GM19463 (cell line): ENCODE results near the gene CPLX1.
"Not testable (repeated sequence)": the region's sequence is repeated elsewhere in the genome, so short reads cannot be mapped to it uniquely, and the experiment has no call there.

ENCODE experiments used
- ATAC-seq: cut with Tn5 transposase; IDR thresholded peaks from one replicate; pipeline ENCODE4 v1.9.1; 2021; ENCODE audit warnings: mild to moderate bottlenecking, moderate library complexity; ENCODE audit not compliant: unreplicated experiment

The CPLX1 gene

GRCh38 chr4:762211-763190 is 63.4 kb downstream of the CPLX1 start:
- no peak for ATAC-seq

- no peak for ATAC-seq
These were observed 64.2 kb downstream of the CPLX1 start for GRCh38 chr4:761739-762138.

GRCh38 chr4:761086-761485 is 64.8 kb downstream of the CPLX1 start:
- no peak for ATAC-seq

- ATAC-seq: no peak
These were observed 65.3 kb downstream of the CPLX1 start for GRCh38 chr4:760616-761015.

- ATAC-seq: not testable (repeated sequence)
These were observed 66.1 kb downstream of the CPLX1 start for GRCh38 chr4:759810-760209.

GRCh38 chr4:757111-757510 is 68.8 kb downstream of the CPLX1 start:
- ATAC-seq: no peak

GRCh38 chr4:754221-755120 is 71.5 kb downstream of the CPLX1 start:
- ATAC-seq: no peak

- not testable (repeated sequence) for ATAC-seq
These were observed 72.7 kb downstream of the CPLX1 start for GRCh38 chr4:753186-753585.

- ATAC-seq: no peak
These were observed 73.6 kb downstream of the CPLX1 start for GRCh38 chr4:752196-752861.

GRCh38 chr4:751676-752075 is 74.3 kb downstream of the CPLX1 start:
- no peak for ATAC-seq

GRCh38 chr4:749698-750666 is 75.9 kb downstream of the CPLX1 start:
- no peak for ATAC-seq

GRCh38 chr4:748461-748860 is 77.5 kb downstream of the CPLX1 start:
- no peak for ATAC-seq

GRCh38 chr4:747546-748170 is 78.3 kb downstream of the CPLX1 start:
- ATAC-seq: no peak

- ATAC-seq: no peak
These were observed 81.6 kb downstream of the CPLX1 start for GRCh38 chr4:744212-744841.

GRCh38 chr4:743463-744211 is 82.3 kb downstream of the CPLX1 start:
- no peak for ATAC-seq

GRCh38 chr4:742742-743311 is 83.1 kb downstream of the CPLX1 start:
- ATAC-seq: peak; percentile 72

- ATAC-seq: no peak
These were observed 83.7 kb downstream of the CPLX1 start for GRCh38 chr4:742096-742741.
